ENCODE measurements around the gene OR4X2. TPM values are rescaled to one million over a fixed set of nuclear protein-coding genes. Genes with fewer than 3 reads are reported as not detected.

OR4X2 gene, protein sequence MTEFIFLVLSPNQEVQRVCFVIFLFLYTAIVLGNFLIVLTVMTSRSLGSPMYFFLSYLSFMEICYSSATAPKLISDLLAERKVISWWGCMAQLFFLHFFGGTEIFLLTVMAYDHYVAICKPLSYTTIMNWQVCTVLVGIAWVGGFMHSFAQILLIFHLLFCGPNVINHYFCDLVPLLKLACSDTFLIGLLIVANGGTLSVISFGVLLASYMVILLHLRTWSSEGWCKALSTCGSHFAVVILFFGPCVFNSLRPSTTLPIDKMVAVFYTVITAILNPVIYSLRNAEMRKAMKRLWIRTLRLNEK
- not detected in 2 replicates for polyA plus RNA-seq (2011; rRNA removed)
- not detected in 2 replicates for polyA plus RNA-seq (2012; cell fraction: cytosol; rRNA removed)
- polyA plus RNA-seq (2012; cell fraction: nucleus; rRNA removed), result not detected in 2 replicates
- not detected in 3 replicates for polyA plus RNA-seq (2017; fragmentation: RNase III; extraction: RNeasy Plus Mini Kit Qiagen cat#74134 plus additional on column Dnase treatment)
- polyA minus RNA-seq (2011; rRNA and poly(A)+ RNA removed), result not detected in 2 replicates

DNA sequence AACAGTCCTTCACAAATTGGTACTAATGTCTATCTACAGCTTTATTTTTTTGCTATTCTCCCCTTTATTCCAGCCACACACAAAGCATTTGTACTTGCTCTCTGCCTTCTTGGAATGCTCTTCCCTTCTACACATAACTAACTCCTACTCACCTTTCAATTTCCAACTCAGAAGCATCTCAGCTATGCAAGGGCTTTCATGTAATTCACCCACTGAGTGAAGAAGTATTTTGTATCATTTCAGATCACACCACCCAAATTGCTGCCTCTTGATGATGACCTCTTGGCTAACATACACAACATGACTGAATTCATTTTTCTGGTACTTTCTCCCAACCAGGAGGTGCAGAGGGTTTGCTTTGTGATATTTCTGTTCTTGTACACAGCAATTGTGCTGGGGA is at the start of gene OR4X2:
Gene OR4X2, plus strand, starts transcription at position 301 of the 400 bp plus-strand sequence. Its CDS starts 0 bp downstream, at position 301.
- Histone ChIP-seq H3K27ac (no peak within 1 kb of the TSS), H3K4me1 (no peaks in the 10 kb centered on the region), H3K4me3 (no peak within 1 kb of the TSS), H3K4me2 (no peak within 1 kb of the TSS), H3K9me3 (peaks cover 18% of the 10 kb centered on the region)
- POLR2A ChIA-PET, result no interaction called here
- DNase-seq (ENCODE audit: low read depth in 1 of 2, low spot score in 1 of 2) (no peak), ATAC-seq (no peak), FAIRE-seq (no peak)
- TF ChIP-seq RFX5 (IDR thresholded peaks at IDR 0.05) (no peak), HEYL (CRISPR knock-in tag; IDR thresholded peaks at IDR 0.05) (no peak)
- TF ChIP-seq, protein P1, sequence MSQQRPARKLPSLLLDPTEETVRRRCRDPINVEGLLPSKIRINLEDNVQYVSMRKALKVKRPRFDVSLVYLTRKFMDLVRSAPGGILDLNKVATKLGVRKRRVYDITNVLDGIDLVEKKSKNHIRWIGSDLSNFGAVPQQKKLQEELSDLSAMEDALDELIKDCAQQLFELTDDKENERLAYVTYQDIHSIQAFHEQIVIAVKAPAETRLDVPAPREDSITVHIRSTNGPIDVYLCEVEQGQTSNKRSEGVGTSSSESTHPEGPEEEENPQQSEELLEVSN (IDR thresholded peaks at IDR 0.05; ENCODE audit: borderline replicate concordance, low read depth), result no peak
- CTCF ChIA-PET, result no interaction called here

DNA sequence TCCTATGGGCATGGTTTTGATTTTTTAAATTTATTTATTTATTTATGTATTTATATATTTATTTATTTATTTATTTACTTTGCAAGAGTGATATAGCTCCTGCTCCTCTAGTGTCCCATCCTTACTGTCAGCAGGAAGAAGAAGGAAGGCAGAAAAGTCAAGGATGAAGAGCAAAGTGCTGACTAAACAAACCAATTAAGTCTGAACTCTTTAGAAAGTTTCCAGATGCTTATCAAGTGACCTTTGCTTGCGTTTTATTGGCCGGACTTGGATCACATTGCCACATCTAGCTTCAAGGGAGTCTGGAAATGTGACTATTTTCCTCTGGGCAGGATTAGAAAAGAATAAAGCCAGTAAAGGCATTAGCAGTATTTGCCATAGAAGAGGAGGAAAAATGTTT is 37.0 kb upstream of the OR4X2 start:
- WGBS (ENCODE audit: missing lambda C conversion rate), result 30% methylated on average over 2 of the region's 2 CpGs
- no peak for DNase-seq (ENCODE audit: low read depth in 1 of 2, low spot score in 1 of 2)
- Histone ChIP-seq H3K27ac (no peak overlapping the region), H3K4me1 (no peaks in the 10 kb centered on the region), H3K9me3 (no peaks in the 10 kb centered on the region), H3K4me3 (no peak overlapping the region), H3K4me2 (no peak overlapping the region)
- TF ChIP-seq MAFK (IDR thresholded peaks at IDR 0.05; ENCODE audit: partially characterized antibody) (peak; percentile 52), ZC3H11A (IDR thresholded peaks at IDR 0.05) (peak; percentile 53), TP53 (CRISPR knock-in tag; IDR thresholded peaks at IDR 0.05) (no peak)
- ATAC-seq, result no peak
- no peak for FAIRE-seq
- ChIA-PET POLR2A (interaction anchor here (0.6 kb wide), 1 partner anchor 107 kb away, joined by 3 read pairs; no protein-coding TSS in a partner anchor), CTCF (interaction anchor here (0.7 kb wide), 1 partner anchor 19 kb away, joined by 3 read pairs; no protein-coding TSS in a partner anchor)

DNA sequence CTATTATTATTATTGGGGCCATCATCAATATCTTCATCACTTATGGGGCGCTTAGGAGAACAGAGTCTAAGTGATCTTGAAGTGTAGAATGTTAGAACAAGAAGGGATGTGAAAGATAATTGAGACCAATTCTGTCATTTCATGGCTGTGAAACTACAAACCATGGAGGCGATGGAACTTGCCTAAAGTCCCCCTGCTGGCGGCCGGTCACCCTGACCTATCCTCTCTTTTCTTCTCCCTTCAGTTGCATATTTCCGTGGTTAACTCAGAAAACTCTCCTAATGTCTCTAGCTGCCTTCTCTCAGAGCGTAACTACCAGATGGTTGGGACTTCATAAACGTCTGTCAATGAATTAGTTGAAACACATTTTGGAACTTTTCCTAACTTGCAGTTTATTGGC is 34.9 kb upstream of the OR4X2 start:
- ChIA-PET CTCF (interaction anchor here (1.0 to 1.7 kb wide), 2 partner anchors 37 to 39 kb away, joined by 3 read pairs; no protein-coding TSS in a partner anchor), POLR2A (no interaction called here)
- no peak for FAIRE-seq
- WGBS (ENCODE audit: missing lambda C conversion rate), result 10% methylated on average over 7 of the region's 7 CpGs
- no peak overlapping the region for H3K4me2 ChIP-seq
- no peaks in the 10 kb centered on the region for H3K9me3 ChIP-seq
- peak; percentile 50 to 88; a peak in 4 of 6 replicates for ATAC-seq
- H3K4me1 ChIP-seq, result no peaks in the 10 kb centered on the region
- DNase-seq (ENCODE audit: low read depth in 1 of 2, low spot score in 1 of 2), result peak; percentile 8 to 32
- H3K27ac ChIP-seq, result no peak overlapping the region
- TF ChIP-seq TP53 (CRISPR knock-in tag; IDR thresholded peaks at IDR 0.05) (no peak), SMC3 (IDR thresholded peaks at IDR 0.05) (0 out of 3 replicates have a peak, but pooled peaks have one; percentile 6), ZNF302 (CRISPR knock-in tag; IDR thresholded peaks at IDR 0.05) (no peak), RAD21 (conservative IDR thresholded peaks at IDR 0.05 in 1 of 2, IDR thresholded peaks at IDR 0.05 in 1 of 2) (peak in 1 of 2 experiments; percentile 31; a peak in 1 of 5 replicates)
- H3K4me3 ChIP-seq, result no peak overlapping the region

DNA sequence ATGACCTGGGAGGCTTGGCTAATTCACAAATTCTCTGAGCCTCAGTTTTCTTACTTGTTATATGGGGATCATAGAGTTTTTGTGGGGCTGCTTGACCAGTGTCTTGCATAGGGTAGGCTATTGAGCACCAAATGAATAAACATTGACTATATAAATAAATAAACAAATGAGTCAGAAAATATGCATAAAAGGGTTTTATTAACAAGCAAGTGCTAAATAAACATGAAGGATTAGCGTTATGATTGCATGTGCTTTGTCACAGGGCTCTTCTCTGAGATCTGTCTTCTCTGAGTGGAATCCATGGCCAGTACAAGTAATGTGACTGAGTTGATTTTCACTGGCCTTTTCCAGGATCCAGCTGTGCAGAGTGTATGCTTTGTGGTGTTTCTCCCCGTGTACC is 28.4 kb upstream of the OR4X2 start, which contains the start of gene OR4B1:
Gene OR4B1, plus strand, starts transcription at position 301 of the 400 bp plus-strand sequence. Its CDS starts 0 bp downstream, at position 301.
- Histone ChIP-seq H3K4me2 (no peak within 1 kb of the TSS), H3K9me3 (no peaks in the 10 kb centered on the region), H3K4me1 (no peaks in the 10 kb centered on the region), H3K4me3 (no peak within 1 kb of the TSS), H3K27ac (no peak within 1 kb of the TSS)
- WGBS (ENCODE audit: missing lambda C conversion rate), result 0% methylated on average over 2 of the region's 2 CpGs
- ChIA-PET CTCF (no interaction called here), POLR2A (no interaction called here)
- ATAC-seq (no peak), FAIRE-seq (no peak), DNase-seq (ENCODE audit: low read depth in 1 of 2, low spot score in 1 of 2) (no peak)
- TF ChIP-seq HDAC2 (IDR thresholded peaks at IDR 0.05), result no peak
- TF ChIP-seq, protein P2, sequence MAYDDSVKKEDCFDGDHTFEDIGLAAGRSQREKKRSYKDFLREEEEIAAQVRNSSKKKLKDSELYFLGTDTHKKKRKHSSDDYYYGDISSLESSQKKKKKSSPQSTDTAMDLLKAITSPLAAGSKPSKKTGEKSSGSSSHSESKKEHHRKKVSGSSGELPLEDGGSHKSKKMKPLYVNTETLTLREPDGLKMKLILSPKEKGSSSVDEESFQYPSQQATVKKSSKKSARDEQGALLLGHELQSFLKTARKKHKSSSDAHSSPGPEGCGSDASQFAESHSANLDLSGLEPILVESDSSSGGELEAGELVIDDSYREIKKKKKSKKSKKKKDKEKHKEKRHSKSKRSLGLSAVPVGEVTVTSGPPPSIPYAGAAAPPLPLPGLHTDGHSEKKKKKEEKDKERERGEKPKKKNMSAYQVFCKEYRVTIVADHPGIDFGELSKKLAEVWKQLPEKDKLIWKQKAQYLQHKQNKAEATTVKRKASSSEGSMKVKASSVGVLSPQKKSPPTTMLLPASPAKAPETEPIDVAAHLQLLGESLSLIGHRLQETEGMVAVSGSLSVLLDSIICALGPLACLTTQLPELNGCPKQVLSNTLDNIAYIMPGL (CRISPR knock-in tag; IDR thresholded peaks at IDR 0.05; ENCODE audit: borderline replicate concordance), result no peak
- TF ChIP-seq, protein P3, sequence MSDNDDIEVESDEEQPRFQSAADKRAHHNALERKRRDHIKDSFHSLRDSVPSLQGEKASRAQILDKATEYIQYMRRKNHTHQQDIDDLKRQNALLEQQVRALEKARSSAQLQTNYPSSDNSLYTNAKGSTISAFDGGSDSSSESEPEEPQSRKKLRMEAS (IDR thresholded peaks at IDR 0.05), result no peak
- no peak for TF ChIP-seq JUN (IDR thresholded peaks at IDR 0.05)
- TF ChIP-seq BHLHE40 (IDR thresholded peaks at IDR 0.05; ENCODE audit: low read depth, low read length), result no peak
- no peak for TF ChIP-seq POLR2AphosphoS2 (conservative IDR thresholded peaks at IDR 0.05; ENCODE audit: low read length)
- no peak for TF ChIP-seq POLR2A (IDR thresholded peaks at IDR 0.05; ENCODE audit: low read length)

Data from A549 (cell line).